ENCODE measurements around the gene NDST1. TPM values are rescaled to one million over a fixed set of nuclear protein-coding genes. Genes with fewer than 3 reads are reported as not detected.
"Not testable (repeated sequence)": the region's sequence is repeated elsewhere in the genome, so short reads cannot be mapped to it uniquely, and the experiment has no call there.

Gene NDST1
- polyA plus RNA-seq, 2 of the 4 experiments (the other 2 are of a cell fraction): 24.4 to 50.8 TPM

GRCh38 chr5:150517272-150518152, 9.6 kb downstream of the NDST1 start:
- no peak overlapping the region; the same call in 2 of the 3 replicates for H3K4me3 ChIP-seq
- ATAC-seq (peak; percentile 69 to 81), FAIRE-seq (no peak), DNase-seq (ENCODE audit: low read depth in 1 of 2, low spot score in 1 of 2) (peak; percentile 87 to 93)
- under 1% methylated on average over 13 of the region's 13 CpGs for WGBS (ENCODE audit: missing lambda C conversion rate)
- peak overlapping the region; percentile 64 for H3K4me2 ChIP-seq
- peaks cover 94% of the 10 kb centered on the region for H3K4me1 ChIP-seq
- peak overlapping the region; percentile 86 to 92 for H3K27ac ChIP-seq
- POLR2A ChIA-PET: interaction anchor here (0.7 to 1.3 kb wide), 3 partner anchors 11 to 120 kb away, joined by 3 read pairs; no protein-coding TSS in a partner anchor
- CTCF ChIA-PET: interaction anchor here (1.0 to 20.8 kb wide), 10 partner anchors 20 to 191 kb away, joined by 3 to 439 read pairs (median 5); partner anchors contain the start of genes NDST1 and RPS14
- no peaks in the 10 kb centered on the region for H3K9me3 ChIP-seq
- TF ChIP-seq KDM1A (IDR thresholded peaks at IDR 0.05; ENCODE audit: low read depth) (no peak), SREBF2 (IDR thresholded peaks at IDR 0.05) (no peak), ZFP36 (IDR thresholded peaks at IDR 0.05; ENCODE audit: borderline replicate concordance, partially characterized antibody) (no peak), MYC (IDR thresholded peaks at IDR 0.05; ENCODE audit: borderline replicate concordance, low read length) (no peak), FOSL2 (IDR thresholded peaks at IDR 0.05) (peak; percentile 50; the same call in 1 of the 2 replicates), FOSL2 (CRISPR knock-in tag; IDR thresholded peaks at IDR 0.05) (peak; percentile 77), RCOR1 (IDR thresholded peaks at IDR 0.05; ENCODE audit: low read depth, low read length) (no peak), JUN (IDR thresholded peaks at IDR 0.05) (peak in 1 of 2 experiments; percentile 82; a peak in 3 of 5 replicates), E2F6 (IDR thresholded peaks at IDR 0.05; ENCODE audit: borderline replicate concordance, low read depth) (no peak), EP300 (IDR thresholded peaks at IDR 0.05) (peak; percentile 60 to 72; a peak in 3 of 5 replicates), GATA3 (IDR thresholded peaks at IDR 0.05; ENCODE audit: borderline replicate concordance) (peak; percentile 96), RAD21 (conservative IDR thresholded peaks at IDR 0.05 in 1 of 2, IDR thresholded peaks at IDR 0.05 in 1 of 2) (peak in 1 of 2 experiments; percentile 21; a peak in 1 of 5 replicates), CTCF (IDR thresholded peaks at IDR 0.05) (no peak), RARB (CRISPR knock-in tag; IDR thresholded peaks at IDR 0.05) (no peak), RFX5 (IDR thresholded peaks at IDR 0.05) (no peak), EHF (CRISPR knock-in tag; IDR thresholded peaks at IDR 0.05) (no peak), SMC3 (IDR thresholded peaks at IDR 0.05) (0 out of 3 replicates have a peak, but pooled peaks have one; percentile 8), ZNF302 (CRISPR knock-in tag; IDR thresholded peaks at IDR 0.05) (no peak), JUNB (IDR thresholded peaks at IDR 0.05) (peak; percentile 82), CEBPB (IDR thresholded peaks at IDR 0.05) (peak in 1 of 2 experiments; percentile 82; a peak in 2 of 4 replicates), CHD4 (IDR thresholded peaks at IDR 0.05; ENCODE audit: borderline replicate concordance) (no peak)
- TF ChIP-seq, protein P1, sequence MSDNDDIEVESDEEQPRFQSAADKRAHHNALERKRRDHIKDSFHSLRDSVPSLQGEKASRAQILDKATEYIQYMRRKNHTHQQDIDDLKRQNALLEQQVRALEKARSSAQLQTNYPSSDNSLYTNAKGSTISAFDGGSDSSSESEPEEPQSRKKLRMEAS (IDR thresholded peaks at IDR 0.05): peak; percentile 77
- TF ChIP-seq, protein P2, sequence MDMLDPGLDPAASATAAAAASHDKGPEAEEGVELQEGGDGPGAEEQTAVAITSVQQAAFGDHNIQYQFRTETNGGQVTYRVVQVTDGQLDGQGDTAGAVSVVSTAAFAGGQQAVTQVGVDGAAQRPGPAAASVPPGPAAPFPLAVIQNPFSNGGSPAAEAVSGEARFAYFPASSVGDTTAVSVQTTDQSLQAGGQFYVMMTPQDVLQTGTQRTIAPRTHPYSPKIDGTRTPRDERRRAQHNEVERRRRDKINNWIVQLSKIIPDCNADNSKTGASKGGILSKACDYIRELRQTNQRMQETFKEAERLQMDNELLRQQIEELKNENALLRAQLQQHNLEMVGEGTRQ (IDR thresholded peaks at IDR 0.05): no peak
- TF ChIP-seq, protein P3, sequence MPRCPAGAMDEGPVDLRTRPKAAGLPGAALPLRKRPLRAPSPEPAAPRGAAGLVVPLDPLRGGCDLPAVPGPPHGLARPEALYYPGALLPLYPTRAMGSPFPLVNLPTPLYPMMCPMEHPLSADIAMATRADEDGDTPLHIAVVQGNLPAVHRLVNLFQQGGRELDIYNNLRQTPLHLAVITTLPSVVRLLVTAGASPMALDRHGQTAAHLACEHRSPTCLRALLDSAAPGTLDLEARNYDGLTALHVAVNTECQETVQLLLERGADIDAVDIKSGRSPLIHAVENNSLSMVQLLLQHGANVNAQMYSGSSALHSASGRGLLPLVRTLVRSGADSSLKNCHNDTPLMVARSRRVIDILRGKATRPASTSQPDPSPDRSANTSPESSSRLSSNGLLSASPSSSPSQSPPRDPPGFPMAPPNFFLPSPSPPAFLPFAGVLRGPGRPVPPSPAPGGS (IDR thresholded peaks at IDR 0.05): 0 out of 3 replicates have a peak, but pooled peaks have one; percentile 64

- POLR2A ChIA-PET; H3K9me3 ChIP-seq; H3K4me3 ChIP-seq; ATAC-seq; FAIRE-seq; DNase-seq (ENCODE audit: low read depth in 1 of 2, low spot score in 1 of 2): not testable (repeated sequence)
- 85% methylated on average over 14 of the region's 14 CpGs for WGBS (ENCODE audit: missing lambda C conversion rate)
- CTCF ChIA-PET: interaction anchor here (1.0 to 20.8 kb wide), 4 partner anchors 22 to 69 kb away, joined by 4 to 439 read pairs (median 5); partner anchors contain the start of gene NDST1
- Histone ChIP-seq H3K4me1 (peaks cover 97% of the 10 kb centered on the region), H3K4me2 (peak overlapping the region; percentile 5; the same call in 1 of the 3 replicates), H3K27ac (peak overlapping the region; percentile 42 to 92; a peak in 5 of 6 replicates)
Measured at GRCh38 chr5:150518712-150519559, 11.0 kb downstream of the NDST1 start.
